HG03520 (cell line): Measurements from ENCODE around the gene PTPN20.
A peak's percentile ranks its signal among the peaks of the same experiment; 100 is the strongest.
"Not testable (repeated sequence)": the region's sequence is repeated elsewhere in the genome, so short reads cannot be mapped to it uniquely, and the experiment has no call there.

Experiments used
- ATAC-seq: cut with Tn5 transposase; IDR thresholded peaks from one replicate; pipeline ENCODE4 v1.9.1; 2021; ENCODE audit warnings: mild to moderate bottlenecking, moderate library complexity; ENCODE audit not compliant: unreplicated experiment

PTPN20 gene

GRCh38 chr10:46948687-46949518, 37.7 kb downstream of the PTPN20 start:
- not testable (repeated sequence) for ATAC-seq

- not testable (repeated sequence) for ATAC-seq
Observed at GRCh38 chr10:46952540-46952939, 41.3 kb downstream of the PTPN20 start.

- ATAC-seq: not testable (repeated sequence)
Observed at GRCh38 chr10:46960742-46961141, 49.5 kb downstream of the PTPN20 start.

GRCh38 chr10:46963356-46963755, 52.1 kb downstream of the PTPN20 start:
- ATAC-seq: not testable (repeated sequence)

- not testable (repeated sequence) for ATAC-seq
Observed at GRCh38 chr10:46967013-46967412, 55.8 kb downstream of the PTPN20 start.

- not testable (repeated sequence) for ATAC-seq
Observed at GRCh38 chr10:46980223-46980622, 69.0 kb downstream of the PTPN20 start.

GRCh38 chr10:46987233-46987924, 76.2 kb downstream of the PTPN20 start:
- peak; percentile 94 for ATAC-seq

- no peak for ATAC-seq
Observed at GRCh38 chr10:46992803-46993561, 81.8 kb downstream of the PTPN20 start.

GRCh38 chr10:46995234-46995633, 84.0 kb downstream of the PTPN20 start:
- no peak for ATAC-seq

- no peak for ATAC-seq
Observed at GRCh38 chr10:46998192-46998591, 87.0 kb downstream of the PTPN20 start.

- no peak for ATAC-seq
Observed at GRCh38 chr10:46998595-46998994, 87.4 kb downstream of the PTPN20 start.

- no peak for ATAC-seq
Observed at GRCh38 chr10:46999217-46999616, 88.0 kb downstream of the PTPN20 start.

- ATAC-seq: no peak
Observed at GRCh38 chr10:47008769-47009168, 97.5 kb downstream of the PTPN20 start.

GRCh38 chr10:47009215-47009838, 98.1 kb downstream of the PTPN20 start:
- no peak for ATAC-seq

GRCh38 chr10:47010036-47010435, 98.8 kb downstream of the PTPN20 start:
- no peak for ATAC-seq

GRCh38 chr10:47012214-47012613, 101.0 kb downstream of the PTPN20 start:
- no peak for ATAC-seq

GRCh38 chr10:47013507-47014154, 102.4 kb downstream of the PTPN20 start:
- ATAC-seq: no peak

- no peak for ATAC-seq
Observed at GRCh38 chr10:47015404-47015803, 104.2 kb downstream of the PTPN20 start.

- no peak for ATAC-seq
Observed at GRCh38 chr10:47016564-47016963, 105.3 kb downstream of the PTPN20 start.

GRCh38 chr10:47018026-47018735, 107.0 kb downstream of the PTPN20 start:
- ATAC-seq: no peak
